HepG2 (cell line): ENCODE results near the gene RHO. TPM values are rescaled to one million over a fixed set of nuclear protein-coding genes. Genes with fewer than 3 reads are reported as not detected.
A peak's percentile ranks its signal among the peaks of the same experiment; 100 is the strongest.
"Not testable (repeated sequence)": the region's sequence is repeated elsewhere in the genome, so short reads cannot be mapped to it uniquely, and the experiment has no call there.

Experiments used
- ATAC-seq: fragments of 200-7000 bp; cut with Tn5 transposase; 3 replicates; pipeline ENCODE4 v1.9.1; 2020; ENCODE audit warnings: mild to moderate bottlenecking, moderate library complexity
- BruUV-seq: library from RNA; stranded (reverse); fragments of 400-500 nt; replicated peaks from 2 replicates; lab custom pipeline; 2021; lab: Mats Ljungman, UMichigan
- CTCF ChIA-PET: fragments of 300-600 bp; formaldehyde crosslinking; extraction: SDS; loops from one replicate; lab custom pipeline; 2021; ENCODE audit warnings: low total read pairs, inconsistent platforms, low intra/inter-chr PET ratio; lab: Yijun Ruan, JAX
- POLR2A ChIA-PET: fragments of 350-600 bp; sonication (Branson Sonifier 250); formaldehyde crosslinking; loops from one replicate; lab custom pipeline; 2020; ENCODE audit warnings: antibody characterized with exemption, inconsistent platforms; lab: Yijun Ruan, JAX
- DNase-seq: peaks from one replicate; pipeline ENCODE4 v3.0.0-alpha.2; 2015; ENCODE audit warnings: low spot score
- FAIRE-seq: peaks from 3 replicates; lab custom pipeline; 2011; peaks lifted over from hg19 to GRCh38; lab: Jason Lieb, UNC
- H2AFZ ChIP-seq: one replicate; pipeline ENCODE4 v1.6.1; 2011; ENCODE audit warnings: low read length, inconsistent platforms
- H3K27ac ChIP-seq: fragments of 300-600 bp; 3 replicates; pipeline ENCODE4 v1.8.0; 2011; ENCODE audit warnings: mixed run types, mild to moderate bottlenecking, mixed read lengths, low read length, inconsistent platforms; ENCODE audit not compliant: insufficient read depth; ENCODE audit errors: extremely low read length
- H3K27me3 ChIP-seq, 2 experiments: fragments of 200-600 bp in 1 of 2; 2 replicates in 1 of 2; 3 replicates in 1 of 2; pipeline versions ENCODE4 v1.6.0 to v1.8.0; 2011; ENCODE audit warnings: low read length in 2 of 2, mild to moderate bottlenecking in 2 of 2, moderate library complexity in 2 of 2, inconsistent platforms in 1 of 2; ENCODE audit not compliant: insufficient read depth in 2 of 2, control insufficient read depth in 1 of 2
- H3K36me3 ChIP-seq, 2 experiments: fragments of 200-600 bp in 1 of 2; replicated peaks in 1 of 2; 2 replicates in 1 of 2; 3 replicates in 1 of 2; pipeline versions ENCODE4 v1.5.1 to v1.8.0; 2011; ENCODE audit warnings: low read length in 2 of 2, inconsistent platforms in 1 of 2; ENCODE audit not compliant: insufficient read depth in 2 of 2, control insufficient read depth in 1 of 2
- H3K4me1 ChIP-seq: 2 replicates; pipeline ENCODE4 v1.5.1; 2012; ENCODE audit warnings: low read length, inconsistent platforms; ENCODE audit not compliant: insufficient read depth
- H3K4me2 ChIP-seq: 2 replicates; pipeline ENCODE4 v1.6.0; 2011; ENCODE audit warnings: low read depth, low read length, inconsistent platforms
- H3K4me3 ChIP-seq, 3 experiments: fragments of 200-600 bp in 1 of 3; sonication (generic), shearing (Covaris generic) in 1 of 3; replicated peaks in 1 of 3; 2 replicates each; pipeline ENCODE4 v1.5.1; 2011 to 2016; ENCODE audit warnings: low read length in 3 of 3, inconsistent platforms in 2 of 3, low read depth in 2 of 3, mild to moderate bottlenecking in 2 of 3, control low read depth in 1 of 3, mixed read lengths in 1 of 3; ENCODE audit not compliant: insufficient read depth in 1 of 3
- H3K79me2 ChIP-seq: one replicate; pipeline ENCODE4 v1.6.1; 2011; ENCODE audit warnings: low read length, inconsistent platforms; ENCODE audit not compliant: insufficient read depth
- H3K9ac ChIP-seq: 2 replicates; pipeline ENCODE4 v1.6.0; 2011; ENCODE audit warnings: mild to moderate bottlenecking, low read depth, low read length, inconsistent platforms; ENCODE audit not compliant: insufficient read depth
- H3K9me3 ChIP-seq: 2 replicates; pipeline ENCODE4 v1.5.1; 2012; ENCODE audit warnings: mild to moderate bottlenecking, low read length
- H4K20me1 ChIP-seq: 2 replicates; pipeline ENCODE4 v1.6.0; 2011; ENCODE audit warnings: inconsistent platforms, mild to moderate bottlenecking, low read length, moderate library complexity; ENCODE audit not compliant: insufficient read depth
- ASH2L ChIP-seq: fragments of 300-600, 200-600 bp; sonication (generic); IDR thresholded peaks from 2 replicates; pipeline ENCODE4 v1.7.0; 2017; ENCODE audit warnings: low read depth, mild to moderate bottlenecking, moderate library complexity, mixed read lengths, low read length; ENCODE audit not compliant: insufficient read length
- CREM ChIP-seq, 2 experiments: sonication (generic) in 1 of 2; formaldehyde crosslinking in 1 of 2; IDR thresholded peaks; 2 replicates each; pipeline versions ENCODE4 v1.4.0 to v1.6.1; 2016 to 2020; ENCODE audit warnings: antibody characterized with exemption in 1 of 2, mild to moderate bottlenecking in 1 of 2, missing genetic modification reagents in 1 of 2
- ETV5 ChIP-seq: IDR thresholded peaks from 2 replicates; pipeline ENCODE4 v1.6.1; 2018; ENCODE audit warnings: missing biosample characterization, missing genetic modification reagents, inconsistent platforms, borderline replicate concordance
- FOXP1 ChIP-seq, 2 experiments: fragments of 450-650 bp in 1 of 2; IDR thresholded peaks; 2 replicates each; pipeline ENCODE4 v1.6.1; 2017 to 2018; ENCODE audit warnings: antibody characterized with exemption in 1 of 2
- GATAD1 ChIP-seq: IDR thresholded peaks from 2 replicates; pipeline ENCODE4 v1.6.1; 2016; ENCODE audit warnings: missing genetic modification reagents, missing compliant biosample characterization
- HMG20A ChIP-seq: IDR thresholded peaks from 2 replicates; pipeline ENCODE4 v1.6.1; 2016; ENCODE audit warnings: borderline replicate concordance
- IKZF5 ChIP-seq: IDR thresholded peaks from 2 replicates; pipeline ENCODE4 v1.6.1; 2018; ENCODE audit warnings: missing genetic modification reagents, mild to moderate bottlenecking, missing compliant biosample characterization
- KDM6A ChIP-seq: IDR thresholded peaks from 2 replicates; pipeline ENCODE4 v1.6.1; 2016; ENCODE audit warnings: low read depth
- LCORL ChIP-seq, 2 experiments: fragments of 450-650 bp in 1 of 2; sonication (generic) in 1 of 2; formaldehyde crosslinking in 1 of 2; IDR thresholded peaks; 2 replicates each; pipeline versions ENCODE4 v1.5.0 to v1.6.1; 2017 to 2020; ENCODE audit warnings: antibody characterized with exemption in 1 of 2, missing genetic modification reagents in 1 of 2
- MED1 ChIP-seq: sonication (generic); formaldehyde crosslinking; IDR thresholded peaks from 2 replicates; pipeline ENCODE4 v1.4.0; 2020; ENCODE audit warnings: missing genetic modification reagents
- NCOA2 ChIP-seq: sonication (generic); formaldehyde crosslinking; IDR thresholded peaks from 2 replicates; pipeline ENCODE4 v1.8.0; 2022; ENCODE audit warnings: inconsistent platforms
- NR2F1 ChIP-seq, 2 experiments: fragments of 450-650 bp in 1 of 2; formaldehyde crosslinking in 1 of 2; IDR thresholded peaks; 2 replicates each; pipeline versions ENCODE4 v1.5.0 to v1.6.1; 2016 to 2020; ENCODE audit warnings: mild to moderate bottlenecking in 1 of 2, missing compliant biosample characterization in 1 of 2, missing genetic modification reagents in 1 of 2, moderate library complexity in 1 of 2
- POLR2G ChIP-seq: fragments of 200-400 bp; formaldehyde crosslinking; IDR thresholded peaks from 2 replicates; pipeline ENCODE4 v1.6.1; 2018; ENCODE audit warnings: mild to moderate bottlenecking, low read depth, low read length, moderate library complexity
- RARA ChIP-seq: IDR thresholded peaks from 2 replicates; pipeline ENCODE4 v1.6.1; 2016; ENCODE audit warnings: missing genetic modification reagents, missing compliant biosample characterization
- RXRA ChIP-seq: sonication (generic); formaldehyde crosslinking; IDR thresholded peaks from 2 replicates; pipeline ENCODE4 v1.5.1; 2020; ENCODE audit warnings: missing genetic modification reagents
- SAP130 ChIP-seq: IDR thresholded peaks from 2 replicates; pipeline ENCODE4 v1.6.1; 2016; ENCODE audit warnings: low read depth
- SSRP1 ChIP-seq: IDR thresholded peaks from 2 replicates; pipeline ENCODE4 v1.6.1; 2016; ENCODE audit warnings: control low read depth
- STAG1 ChIP-seq: sonication (generic); formaldehyde crosslinking; IDR thresholded peaks from 2 replicates; pipeline ENCODE4 v1.4.0; 2020; ENCODE audit warnings: missing genetic modification reagents
- TCF7 ChIP-seq: sonication (generic); IDR thresholded peaks from 2 replicates; pipeline ENCODE4 v1.6.1; 2016; ENCODE audit warnings: antibody characterized with exemption, low read depth
- ZBTB33 ChIP-seq: sonication (generic); formaldehyde crosslinking; IDR thresholded peaks from 2 replicates; pipeline ENCODE4 v1.4.0; 2020; ENCODE audit warnings: missing genetic modification reagents
- ZBTB7B ChIP-seq: sonication (generic); formaldehyde crosslinking; IDR thresholded peaks from 2 replicates; pipeline ENCODE4 v1.4.0; 2020; ENCODE audit warnings: missing genetic modification reagents
- WGBS: methylation state at CpG from one replicate; pipeline ENCODE4 v1.1.6; 2017; ENCODE audit warnings: low lambda C conversion rate; 5-methylcytosine and 5-hydroxymethylcytosine counted together
- in situ Hi-C: cut with HindIII; loops from 2 replicates; pipeline ENCODE4 v1.10.0; 2017; ENCODE audit warnings: low pct_unique_long_range_greater_than_20kb; ENCODE audit not compliant: extremely low pct_ligation_motif_present
- intact Hi-C: fragments of 100-400 bp; cut with micrococcal nuclease; formaldehyde crosslinking; loops from one replicate; pipeline ENCODE4 v1.10.0; 2022; ENCODE audit not compliant: unreplicated experiment
- polyA plus RNA-seq, 8 experiments: library from polyadenylated mRNA; depleted of rRNA in 3 of 8; stranded (reverse) in 7 of 8; unstranded in 1 of 8; fragments of >200 nt; fragmentation: Illumina TruSeq in 4 of 8; extraction: Trizol in 4 of 8; gene quantifications; 2 replicates each; pipeline versions ENCODE4 v1.2.1 to v1.2.3, GENCODE V29; 2011 to 2016; ENCODE audit warnings: low read depth in 4 of 8, missing spikeins in 1 of 8, mixed read lengths in 1 of 8; ENCODE audit not compliant: insufficient read depth in 1 of 8
- total RNA-seq, 5 experiments: library from RNA; depleted of rRNA; stranded (reverse); fragments of >200 nt; fragmentation: Illumina TruSeq; extraction: Trizol; gene quantifications; 2 replicates each; pipeline ENCODE4 v1.2.3, GENCODE V29; 2016; ENCODE audit warnings: low read depth in 1 of 5

The RHO gene
- total and polyA plus RNA-seq, 2 of the 13 experiments (the other 11 are each of a cell fraction or from before 2014, with no cell fraction given), result not detected

- H2AFZ ChIP-seq; H3K4me3 ChIP-seq; H3K9me3 ChIP-seq; H4K20me1 ChIP-seq; CTCF ChIA-PET; H3K27me3 ChIP-seq; BruUV-seq; in situ Hi-C loops; H3K36me3 ChIP-seq; H3K79me2 ChIP-seq; TF ChIP-seq LCORL (CRISPR knock-in tag; IDR thresholded peaks at IDR 0.05); FOXP1 (IDR thresholded peaks at IDR 0.05); CREM (CRISPR knock-in tag; IDR thresholded peaks at IDR 0.05): not testable (repeated sequence)
- intact Hi-C loops, result loop anchor here (10.0 kb wide), 1 partner anchor 60 kb away; no protein-coding TSS in a partner anchor
- Histone ChIP-seq H3K9ac (peak overlapping the region; percentile 64), H3K27ac (peak overlapping the region; percentile 78), H3K4me1 (peaks cover 78% of the 10 kb centered on the region), H3K4me2 (peak overlapping the region; percentile 58)
- peak; percentile 75 for ATAC-seq
- peak; percentile 84 for DNase-seq
- POLR2A ChIA-PET, result interaction anchor here (0.9 to 4.5 kb wide), 3 partner anchors 102 to 132 kb away, joined by 5 to 18 read pairs (median 9); no protein-coding TSS in a partner anchor
- 29% methylated on average over 7 of the region's 10 CpGs for WGBS
- FAIRE-seq, result peak; percentile 95
- TF ChIP-seq ZBTB7B (CRISPR knock-in tag), result 0 out of 2 replicates have a peak, but pooled peaks have one; percentile 25
- TF ChIP-seq GATAD1 (CRISPR knock-in tag), result 0 out of 2 replicates have a peak, but pooled peaks have one; percentile 15
- 0 out of 2 replicates have a peak, but pooled peaks have one; percentile 40 for TF ChIP-seq ZBTB33 (CRISPR knock-in tag)
- TF ChIP-seq SAP130 (CRISPR knock-in tag), result peak; percentile 63
- TF ChIP-seq LCORL (IDR thresholded peaks at IDR 0.05), result 0 out of 2 replicates have a peak, but pooled peaks have one; percentile 16
- TF ChIP-seq ETV5 (CRISPR knock-in tag), result peak; percentile 58; the same call in 1 of the 2 replicates
- peak; percentile 26 for TF ChIP-seq ASH2L
- TF ChIP-seq TCF7, result peak; percentile 55
- TF ChIP-seq RXRA, result peak; percentile 24; the same call in 1 of the 2 replicates
- peak; percentile 19; the same call in 1 of the 2 replicates for TF ChIP-seq POLR2G
- peak; percentile 70 for TF ChIP-seq NCOA2 (CRISPR knock-in tag)
- TF ChIP-seq KDM6A (CRISPR knock-in tag), result 0 out of 2 replicates have a peak, but pooled peaks have one; percentile 39
- TF ChIP-seq RARA (CRISPR knock-in tag), result peak; percentile 77
- peak in 1 of 2 experiments; percentile 18; a peak in 1 of 4 replicates for TF ChIP-seq NR2F1 (CRISPR knock-in tag; IDR thresholded peaks at IDR 0.05)
- TF ChIP-seq HMG20A, result peak; percentile 64; the same call in 1 of the 2 replicates
- TF ChIP-seq MED1 (CRISPR knock-in tag), result peak; percentile 75
- peak; percentile 59; the same call in 1 of the 2 replicates for TF ChIP-seq IKZF5 (CRISPR knock-in tag)
- 0 out of 2 replicates have a peak, but pooled peaks have one; percentile 36 for TF ChIP-seq SSRP1 (CRISPR knock-in tag)
- TF ChIP-seq FOXP1 (CRISPR knock-in tag; IDR thresholded peaks at IDR 0.05), result peak; percentile 79
- 0 out of 2 replicates have a peak, but pooled peaks have one; percentile 18 for TF ChIP-seq STAG1 (CRISPR knock-in tag)
- peak; percentile 61; the same call in 1 of the 2 replicates for TF ChIP-seq CREM (IDR thresholded peaks at IDR 0.05)
These were observed 33.3 kb upstream of the RHO start for GRCh38 chr3:129495006-129495639.
